ENCODE data around the gene RGS19. TPM values are rescaled to one million over a fixed set of nuclear protein-coding genes. Genes with fewer than 3 reads are reported as not detected.
"Not testable (repeated sequence)": the region's sequence is repeated elsewhere in the genome, so short reads cannot be mapped to it uniquely, and the experiment has no call there.

Gene RGS19
- 29.3 and 29.5 TPM in 2 replicates for total RNA-seq (2014; rRNA removed; shearing (Covaris generic))

DNA sequence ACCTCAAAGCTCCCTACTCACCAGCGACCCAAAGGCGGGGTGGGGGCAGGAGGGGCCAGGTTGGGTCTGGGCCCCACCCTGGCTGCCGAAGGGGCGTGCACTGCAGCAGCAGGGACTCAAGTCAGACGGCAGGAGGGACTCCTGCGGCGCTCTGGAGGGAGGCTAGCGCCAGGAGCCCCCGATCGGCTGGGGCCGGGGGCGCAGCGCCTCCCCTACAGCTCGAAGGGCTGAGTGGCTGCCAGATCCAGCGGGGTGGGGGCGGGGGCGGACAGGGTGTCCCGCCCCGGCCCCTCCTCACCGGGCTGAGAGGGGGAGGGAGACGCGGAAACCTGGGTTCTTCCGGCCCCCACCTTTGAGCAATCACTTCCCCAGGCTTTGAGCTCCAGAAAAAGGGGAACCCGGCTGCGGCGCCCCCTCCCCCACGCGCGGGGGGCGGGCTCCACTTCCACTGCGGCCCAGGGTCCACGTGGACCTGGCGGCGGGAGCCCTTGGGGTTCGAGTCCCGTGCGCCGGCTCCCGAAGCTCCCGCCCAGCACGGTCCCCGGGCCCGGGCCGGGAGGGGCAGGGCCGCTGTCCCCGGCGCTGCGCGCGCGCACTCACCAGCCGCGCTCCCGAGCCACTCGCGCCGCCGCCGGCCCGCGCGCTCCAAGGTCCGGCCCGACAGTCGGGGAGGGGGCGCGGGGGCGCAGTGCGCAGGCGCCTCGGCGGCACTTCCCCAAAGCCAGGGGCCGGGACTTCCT lies at the start of gene RGS19:
Gene RGS19 (minus strand): TSS at position 246 of the 740 bp plus-strand sequence. CDS start 2,632 bp downstream, outside the sequence.
- DNase-seq (ENCODE audit: low spot score): peak; percentile 32

GRCh38 chr20:64123517-64123916 lies 44.2 kb upstream of the RGS19 start:
- DNase-seq (ENCODE audit: low spot score): not testable (repeated sequence)

- not testable (repeated sequence) for DNase-seq (ENCODE audit: low spot score)
Measured at GRCh38 chr20:64122927-64123326, 43.6 kb upstream of the RGS19 start.

- no peak for DNase-seq (ENCODE audit: low spot score)
Measured at GRCh38 chr20:64121586-64121985, 42.3 kb upstream of the RGS19 start.

GRCh38 chr20:64119681-64120341 lies 40.5 kb upstream of the RGS19 start:
- no peak for DNase-seq (ENCODE audit: low spot score)

DNA sequence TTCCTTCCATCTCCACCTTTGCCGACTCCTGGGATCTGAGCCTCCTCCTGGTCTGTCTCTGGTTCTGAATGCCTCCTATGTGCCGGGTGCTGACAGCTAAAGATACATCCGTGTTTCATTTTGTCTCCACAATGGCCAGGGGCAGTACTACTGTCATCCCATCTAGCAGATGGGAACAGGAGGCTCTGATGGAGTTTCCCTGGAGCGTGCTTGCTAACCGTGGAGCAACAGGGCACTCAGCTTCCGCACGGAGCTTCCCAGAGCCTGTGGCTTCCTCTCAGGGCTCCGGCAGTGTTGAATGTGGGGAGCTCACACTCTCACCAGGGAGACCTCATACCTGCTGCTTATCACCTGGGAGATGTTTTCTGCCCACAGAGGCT lies 40.0 kb upstream of the RGS19 start:
- DNase-seq (ENCODE audit: low spot score): no peak

DNA sequence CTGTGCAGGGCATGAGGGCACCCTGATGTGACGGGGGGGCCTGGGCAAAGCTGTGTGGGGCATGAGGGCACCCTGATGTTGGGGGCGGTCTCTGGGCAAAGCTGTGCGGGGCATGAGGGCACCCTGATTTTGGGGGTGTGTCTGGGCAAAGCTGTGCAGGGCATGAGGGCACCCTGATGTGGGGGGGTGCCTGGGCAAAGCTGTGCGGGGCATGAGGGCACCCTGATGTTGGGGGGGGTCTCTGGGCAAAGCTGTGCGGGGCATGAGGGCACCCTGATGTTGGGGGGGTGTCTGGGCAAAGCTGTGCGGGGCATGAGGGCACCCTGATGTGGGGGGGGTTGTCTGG lies 38.1 kb upstream of the RGS19 start:
- DNase-seq (ENCODE audit: low spot score): not testable (repeated sequence)

DNA sequence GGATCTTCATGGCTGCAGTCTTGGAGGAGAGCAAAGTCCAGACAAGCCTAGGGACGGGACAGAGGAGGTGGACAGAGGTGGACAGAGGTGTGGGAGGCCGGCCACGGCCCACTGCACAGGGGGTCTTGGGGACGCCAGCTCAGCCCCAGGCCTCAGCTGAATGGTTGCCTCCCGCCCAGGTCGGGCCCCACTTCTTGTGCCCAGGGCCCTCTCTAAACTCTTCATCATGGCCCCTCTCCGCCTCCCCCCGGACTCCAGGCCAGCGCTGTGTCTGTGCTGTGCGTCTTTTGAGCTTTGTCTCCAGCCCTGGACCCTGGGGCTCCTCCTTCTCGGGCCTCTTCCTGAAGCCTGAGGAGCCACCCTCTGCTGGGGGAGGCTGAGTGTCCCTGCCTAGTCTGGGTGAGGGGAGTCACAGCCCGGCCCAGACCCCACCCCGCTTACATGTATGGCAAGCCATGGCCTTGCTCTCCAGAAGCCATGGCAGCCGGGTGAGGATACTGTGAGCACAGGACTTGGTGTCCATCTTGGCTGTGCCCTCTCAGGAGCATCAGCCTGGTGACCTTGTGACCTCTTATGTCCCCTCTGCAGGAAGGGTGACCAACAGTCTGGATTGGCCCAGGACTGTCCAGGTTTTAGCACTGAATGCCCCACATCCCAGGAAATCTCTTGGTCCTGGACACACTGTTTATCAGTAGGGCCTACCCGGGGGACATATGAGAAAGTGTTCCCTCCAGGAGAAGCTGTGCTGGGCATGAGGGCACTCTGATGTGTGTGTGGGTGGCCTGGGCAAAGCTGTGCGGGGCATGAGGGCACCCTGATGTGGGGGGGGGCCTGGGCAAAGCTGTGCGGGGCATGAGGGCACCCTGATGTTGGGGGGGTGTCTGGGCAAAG lies 37.5 kb upstream of the RGS19 start:
- no peak for DNase-seq (ENCODE audit: low spot score)

DNA sequence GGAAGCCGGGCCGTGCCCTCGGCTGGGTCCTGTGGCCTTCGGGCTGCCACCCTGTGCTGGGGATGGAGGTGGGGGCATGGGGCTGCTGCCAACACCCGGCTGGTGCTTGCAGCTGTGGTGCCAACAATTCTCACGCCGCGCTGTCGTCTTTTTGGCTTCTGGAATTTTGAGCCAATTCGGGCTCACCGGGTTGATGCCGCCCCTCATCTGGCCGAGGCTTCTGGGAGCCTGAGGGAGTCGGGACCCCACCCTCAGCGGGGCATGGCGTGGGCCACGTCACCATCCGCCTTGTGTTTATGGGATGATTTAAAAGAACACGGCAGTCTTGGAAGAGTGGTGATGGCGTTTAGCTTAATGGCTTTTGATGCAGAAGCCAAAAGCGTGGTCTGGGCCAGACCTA lies 36.7 kb upstream of the RGS19 start:
- DNase-seq (ENCODE audit: low spot score): no peak

- no peak for DNase-seq (ENCODE audit: low spot score)
Measured at GRCh38 chr20:64115171-64115911, 36.0 kb upstream of the RGS19 start.

GRCh38 chr20:64114356-64114971 lies 35.1 kb upstream of the RGS19 start:
- no peak for DNase-seq (ENCODE audit: low spot score)

- no peak for DNase-seq (ENCODE audit: low spot score)
Measured at GRCh38 chr20:64113796-64114355, 34.6 kb upstream of the RGS19 start.

DNA sequence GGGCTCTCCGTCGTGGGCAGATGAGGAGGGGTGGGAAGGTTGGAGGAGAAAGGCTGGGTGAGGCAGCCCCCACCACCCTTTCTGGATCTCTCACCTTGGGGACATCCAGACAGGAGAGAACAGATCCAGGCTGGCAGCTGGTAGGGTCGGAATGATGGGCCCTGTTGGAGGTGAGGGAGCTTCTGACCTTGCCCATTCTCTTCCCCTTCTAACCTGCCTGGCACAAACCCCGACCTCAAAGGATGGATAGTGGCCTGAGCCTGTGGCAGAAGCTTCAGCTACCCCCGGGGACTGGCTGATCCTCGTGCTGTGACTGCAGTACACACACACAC lies 34.1 kb upstream of the RGS19 start:
- no peak for DNase-seq (ENCODE audit: low spot score)

DNA sequence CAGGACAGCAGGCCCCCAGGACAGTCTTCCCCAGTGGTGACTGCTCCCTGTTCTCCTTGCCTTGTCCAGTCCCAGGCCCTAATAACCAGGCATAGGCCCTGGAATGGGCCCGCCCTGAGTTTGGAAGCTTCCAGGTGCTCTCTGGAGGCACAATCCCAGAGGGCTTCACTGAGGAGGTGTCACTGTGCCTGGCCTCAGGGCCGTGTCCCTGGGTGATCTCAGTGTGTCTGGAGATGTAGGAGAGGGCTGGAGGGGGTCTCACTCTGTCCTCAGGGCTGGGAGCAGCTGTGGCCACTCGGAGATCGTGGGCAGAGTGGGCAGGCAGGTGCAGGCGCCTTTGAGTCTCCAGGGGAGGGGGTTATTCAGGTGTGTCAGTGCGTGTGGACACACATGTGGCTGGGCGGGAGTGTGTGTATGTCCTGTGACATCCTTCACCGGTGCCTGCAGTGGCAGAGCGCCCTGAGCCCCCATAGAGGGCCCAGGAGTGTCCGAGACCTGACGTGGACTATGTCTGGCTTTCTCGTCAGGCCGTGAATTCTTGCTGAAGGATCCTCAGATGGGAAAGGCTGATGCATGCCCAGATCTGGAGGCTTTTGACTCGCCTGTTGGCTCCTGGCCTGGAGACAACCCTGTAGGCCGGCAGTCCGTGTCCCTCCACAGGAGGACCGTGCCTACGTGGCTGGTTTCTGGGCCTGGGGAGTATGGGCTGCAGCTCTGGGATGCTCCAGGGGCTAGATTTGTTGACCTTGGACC lies 33.5 kb upstream of the RGS19 start:
- no peak for DNase-seq (ENCODE audit: low spot score)

DNA sequence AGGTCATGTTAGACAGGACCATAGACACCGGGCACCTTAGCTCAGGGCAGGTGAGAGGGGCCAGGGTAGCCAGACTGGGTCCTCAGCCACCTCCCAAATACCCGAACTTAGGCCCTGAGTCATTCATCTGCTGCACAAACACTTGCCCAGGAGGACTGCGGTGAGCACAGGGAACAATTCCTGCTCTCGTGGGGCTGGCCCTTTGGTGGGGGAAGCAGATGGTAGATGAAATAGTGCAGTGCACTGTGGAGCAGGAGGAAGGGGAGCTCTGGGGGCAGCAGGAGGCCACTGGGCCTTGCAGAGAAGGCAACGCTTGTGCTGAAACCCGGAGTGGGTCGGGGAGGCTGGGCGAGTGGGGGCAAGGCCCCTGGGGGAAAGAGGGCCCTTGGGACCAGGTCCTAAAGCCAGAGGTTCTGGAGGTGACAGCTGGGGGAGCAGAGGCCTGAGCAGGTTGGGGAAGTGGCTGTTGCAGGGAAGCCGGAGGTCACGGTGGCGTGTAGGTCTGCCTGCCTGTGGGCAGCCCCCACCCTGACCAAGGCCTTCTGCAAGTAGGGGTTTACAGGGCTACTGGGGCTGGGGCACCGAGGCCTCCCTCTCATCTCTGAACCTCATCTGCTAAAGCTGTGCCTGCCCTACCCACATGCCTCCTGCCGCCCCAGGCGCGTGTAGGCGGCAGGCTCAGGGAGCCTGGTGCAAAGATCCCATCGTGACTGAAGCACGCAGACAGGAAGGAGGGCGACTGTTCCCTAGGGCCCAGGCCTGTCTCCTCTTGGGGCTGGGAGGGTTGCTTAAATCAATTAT lies 32.7 kb upstream of the RGS19 start:
- DNase-seq (ENCODE audit: low spot score): no peak

GRCh38 chr20:64110411-64111068 lies 31.2 kb upstream of the RGS19 start:
- DNase-seq (ENCODE audit: low spot score): no peak

DNA sequence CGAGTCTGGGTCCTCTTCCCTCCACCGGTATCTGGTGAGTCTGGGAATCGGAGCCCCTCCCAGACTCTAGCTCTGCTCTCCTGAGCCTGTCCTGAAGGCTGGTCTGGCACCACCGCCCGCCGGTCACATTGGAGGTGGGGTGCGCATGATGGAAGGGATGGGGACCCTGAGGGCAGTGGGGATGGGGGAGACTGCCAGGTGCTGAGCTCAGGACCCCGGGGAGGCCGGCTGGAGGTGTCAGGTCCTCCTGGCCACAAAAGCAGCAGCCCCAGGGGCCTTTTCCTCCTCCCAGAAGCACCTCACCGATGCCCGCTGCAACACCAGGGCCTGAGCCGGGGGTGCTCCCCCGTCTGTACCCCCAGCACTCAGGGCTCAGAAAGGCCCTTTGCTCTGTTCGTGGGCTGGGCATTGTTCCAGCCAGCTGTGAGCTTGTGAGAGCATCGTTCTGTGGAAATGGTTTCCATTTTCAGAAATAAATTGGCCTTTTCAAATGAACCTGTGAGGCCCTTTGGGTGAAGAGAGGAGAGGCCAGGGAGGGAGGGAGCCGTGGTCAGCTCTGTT lies 30.6 kb upstream of the RGS19 start:
- no peak for DNase-seq (ENCODE audit: low spot score)
